Rectal smooth muscle tissue (tissue), 1 donor: Measurements from ENCODE around the gene GAREM1.
"Not testable (repeated sequence)": the region's sequence is repeated elsewhere in the genome, so short reads cannot be mapped to it uniquely, and the experiment has no call there.

Experiments
- H3K27ac ChIP-seq: one replicate; pipeline ENCODE4 v1.7.0; 2013; ENCODE audit warnings: low read depth, low read length, inconsistent platforms
- H3K27me3 ChIP-seq: one replicate; pipeline ENCODE4 v1.7.0; 2013; ENCODE audit warnings: low read length; ENCODE audit not compliant: control insufficient read depth, insufficient read depth
- H3K36me3 ChIP-seq: one replicate; pipeline ENCODE4 v1.7.0; 2013; ENCODE audit warnings: low read length; ENCODE audit not compliant: control insufficient read depth, insufficient read depth
- H3K4me1 ChIP-seq: one replicate; pipeline ENCODE4 v1.7.0; 2013; ENCODE audit warnings: low read length; ENCODE audit not compliant: control insufficient read depth, insufficient read depth
- H3K4me3 ChIP-seq: one replicate; pipeline ENCODE4 v1.7.0; 2013; ENCODE audit warnings: low read length
- H3K9ac ChIP-seq: one replicate; pipeline ENCODE4 v1.7.0; 2013; ENCODE audit warnings: low read length

Gene GAREM1

DNA sequence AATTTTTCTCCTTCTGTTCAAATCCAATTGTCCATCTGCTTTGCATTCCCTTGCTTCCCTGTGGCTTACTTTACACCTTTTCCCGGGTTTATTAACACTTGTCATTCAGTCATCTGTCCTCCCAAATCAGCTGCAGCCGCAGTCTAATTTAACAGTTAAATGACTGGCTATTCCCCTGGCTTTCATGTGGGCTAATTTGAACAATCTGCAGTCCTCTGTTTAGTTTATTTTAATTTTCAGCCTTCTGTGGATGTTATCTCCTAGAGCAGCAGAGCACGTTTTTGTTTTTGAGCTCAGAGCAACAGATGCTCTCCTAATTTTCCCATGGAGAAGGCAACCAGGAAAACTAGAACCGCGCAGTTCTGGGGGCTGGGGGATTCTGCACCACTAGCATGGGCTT lies 225.8 kb downstream of the GAREM1 start:
- no peaks in the 10 kb centered on the region for H3K36me3 ChIP-seq

DNA sequence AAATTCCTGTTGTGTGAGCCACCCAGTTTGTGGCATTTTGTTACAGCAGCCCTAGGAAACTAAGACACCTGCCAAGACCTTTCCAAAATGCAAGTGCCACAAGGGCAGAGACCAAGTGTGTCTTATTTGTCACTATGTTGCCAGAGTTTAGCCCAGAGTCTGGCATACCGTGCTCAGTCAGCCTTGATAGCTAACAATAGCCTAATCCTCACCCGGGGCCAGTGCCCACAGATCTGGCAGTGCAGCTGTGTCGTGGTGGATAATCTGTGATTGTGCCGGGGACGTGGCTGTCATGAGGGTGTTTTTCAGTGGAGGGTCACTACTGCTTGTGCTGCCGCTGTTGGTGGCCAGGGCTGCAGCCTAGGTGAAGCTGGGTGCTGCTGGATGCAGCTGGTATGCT lies 227.3 kb downstream of the GAREM1 start:
- Histone ChIP-seq H3K4me1 (no peaks in the 10 kb centered on the region), H3K27ac (no peak overlapping the region), H3K27me3 (no peaks in the 10 kb centered on the region), H3K36me3 (no peaks in the 10 kb centered on the region), H3K9ac (no peak overlapping the region), H3K4me3 (no peak overlapping the region)

More for the DNA sequence above, 225.8 kb downstream of the GAREM1 start:
- Histone ChIP-seq H3K4me1 (no peaks in the 10 kb centered on the region), H3K27me3 (no peaks in the 10 kb centered on the region), H3K27ac (no peak overlapping the region), H3K4me3 (no peak overlapping the region), H3K9ac (no peak overlapping the region)

DNA sequence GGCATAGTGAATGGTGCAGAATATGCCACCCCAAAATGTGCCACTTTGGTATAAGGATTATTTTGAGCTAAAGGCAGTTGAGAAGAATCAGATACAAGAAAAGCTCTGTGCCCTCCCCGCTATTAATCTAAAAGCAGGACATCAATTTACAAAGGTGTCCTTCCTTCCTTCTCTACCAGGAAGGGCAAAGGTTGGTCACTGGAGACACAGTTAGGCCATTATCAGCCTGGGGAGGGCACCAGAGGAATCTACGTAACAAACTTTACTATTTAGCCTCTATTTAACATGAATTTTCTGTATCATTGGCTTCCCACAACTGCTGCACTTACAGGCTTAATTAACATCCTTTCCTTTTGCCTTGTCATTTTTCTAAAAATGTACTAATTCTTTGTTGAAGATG lies 228.3 kb downstream of the GAREM1 start:
- no peak overlapping the region for H3K9ac ChIP-seq
- H3K4me3 ChIP-seq = no peak overlapping the region
- H3K4me1 ChIP-seq = no peaks in the 10 kb centered on the region
- no peak overlapping the region for H3K27ac ChIP-seq
- no peaks in the 10 kb centered on the region for H3K27me3 ChIP-seq
- H3K36me3 ChIP-seq = no peaks in the 10 kb centered on the region

DNA sequence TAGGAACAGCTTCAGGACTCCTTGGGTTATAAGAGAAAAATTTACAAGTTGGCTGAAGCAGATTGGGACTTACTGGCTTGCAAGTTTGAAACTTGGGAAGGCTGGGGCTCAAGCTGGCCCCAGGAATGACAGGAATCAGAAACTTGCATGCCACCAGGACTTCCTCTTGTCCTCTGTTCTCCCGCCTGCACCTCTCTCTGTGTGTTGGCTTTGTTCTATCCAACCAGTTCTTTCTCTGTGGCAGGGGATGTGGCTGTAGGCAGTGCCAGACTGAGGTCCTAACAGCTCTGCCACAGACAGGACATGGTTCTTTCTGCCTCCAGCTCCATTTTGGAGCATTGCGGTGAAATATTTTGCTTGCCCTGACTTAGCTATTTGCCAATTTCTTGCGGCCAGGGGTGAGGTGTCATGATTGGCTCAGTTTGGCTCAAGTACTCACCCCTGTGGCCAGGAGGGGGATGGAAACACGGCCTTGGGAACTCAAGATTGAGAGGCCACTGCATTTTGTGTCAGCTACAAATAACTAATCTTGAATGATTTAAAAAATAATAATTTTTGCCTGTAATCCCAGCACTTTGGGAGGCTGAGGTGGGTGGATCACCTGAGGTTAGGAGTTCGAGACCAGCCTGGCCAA lies 231.9 kb downstream of the GAREM1 start:
- Histone ChIP-seq H3K27me3 (no peaks in the 10 kb centered on the region), H3K4me3 (no peak overlapping the region), H3K27ac (no peak overlapping the region), H3K4me1 (no peaks in the 10 kb centered on the region), H3K9ac (no peak overlapping the region), H3K36me3 (no peaks in the 10 kb centered on the region)

DNA sequence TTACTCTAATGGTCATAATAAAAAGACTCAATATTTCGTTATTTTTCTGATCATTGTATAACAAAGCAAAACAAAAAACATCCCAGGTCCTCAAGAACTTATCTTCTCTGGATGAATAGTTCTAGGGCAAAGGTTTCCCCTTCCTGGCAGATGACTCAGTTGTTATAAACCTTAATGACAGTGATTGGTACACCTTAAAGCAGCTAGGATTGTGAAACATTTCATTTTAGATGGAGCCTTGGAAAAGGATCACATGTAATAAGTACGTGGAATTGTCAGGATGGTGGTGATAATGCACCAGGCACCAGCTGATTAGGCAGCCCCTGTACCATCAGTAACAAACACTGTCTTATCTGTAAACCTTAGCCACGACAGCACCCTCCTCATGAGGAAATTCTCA lies 233.6 kb downstream of the GAREM1 start:
- no peak overlapping the region for H3K27ac ChIP-seq
- H3K27me3 ChIP-seq = no peaks in the 10 kb centered on the region
- H3K36me3 ChIP-seq = no peaks in the 10 kb centered on the region
- H3K4me3 ChIP-seq = no peak overlapping the region
- H3K9ac ChIP-seq = no peak overlapping the region
- no peaks in the 10 kb centered on the region for H3K4me1 ChIP-seq

DNA sequence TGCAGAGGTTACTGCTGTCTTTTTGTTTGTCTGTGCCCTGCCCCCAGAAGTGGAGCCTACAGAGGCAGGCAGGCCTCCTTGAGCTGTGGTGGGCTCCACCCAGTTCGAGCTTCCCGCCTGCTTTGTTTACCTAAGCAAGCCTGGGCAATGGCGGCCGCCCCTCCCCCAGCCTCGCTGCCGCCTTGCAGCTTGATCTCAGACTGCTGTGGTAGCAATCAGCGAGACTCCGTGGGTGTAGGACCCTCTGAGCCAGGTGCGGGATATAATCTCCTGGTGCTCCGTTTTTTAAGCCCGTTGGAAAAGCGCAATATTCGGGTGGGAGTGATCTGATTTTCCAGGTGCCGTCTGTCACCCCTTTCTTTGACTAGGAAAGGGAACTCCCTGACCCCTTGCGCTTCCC lies 237.3 kb downstream of the GAREM1 start:
- not testable (repeated sequence) for H3K27ac ChIP-seq, H3K27me3 ChIP-seq, H3K36me3 ChIP-seq, H3K4me1 ChIP-seq, H3K4me3 ChIP-seq, H3K9ac ChIP-seq

DNA sequence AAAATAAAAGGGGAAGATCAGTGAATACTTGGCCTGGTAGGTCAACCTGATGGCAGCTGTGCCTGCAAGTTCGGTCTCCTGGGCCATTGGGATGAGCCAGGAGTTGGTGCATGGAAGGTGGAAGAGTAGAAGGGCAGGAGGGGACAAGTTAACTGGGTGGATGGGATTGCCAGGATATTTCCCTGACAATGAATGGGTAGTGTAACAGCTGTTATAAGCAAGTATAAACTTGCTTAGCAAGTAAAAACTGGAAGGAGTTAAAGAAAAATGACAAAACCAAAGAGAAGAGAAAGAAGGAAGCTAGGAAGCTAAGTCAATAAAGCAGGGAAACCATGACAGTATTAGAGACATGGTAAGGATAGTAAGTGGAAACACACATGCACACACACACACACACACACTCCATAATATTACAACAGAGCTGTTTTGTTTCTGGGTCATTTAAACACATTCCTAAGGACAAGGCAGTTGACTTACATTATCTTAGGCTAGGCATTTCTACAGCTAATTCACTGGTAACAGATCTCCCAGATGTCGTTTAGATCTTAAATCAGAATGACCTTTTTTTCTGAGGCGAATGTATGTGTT lies 251.2 kb downstream of the GAREM1 start:
- H3K36me3 ChIP-seq = no peaks in the 10 kb centered on the region

DNA sequence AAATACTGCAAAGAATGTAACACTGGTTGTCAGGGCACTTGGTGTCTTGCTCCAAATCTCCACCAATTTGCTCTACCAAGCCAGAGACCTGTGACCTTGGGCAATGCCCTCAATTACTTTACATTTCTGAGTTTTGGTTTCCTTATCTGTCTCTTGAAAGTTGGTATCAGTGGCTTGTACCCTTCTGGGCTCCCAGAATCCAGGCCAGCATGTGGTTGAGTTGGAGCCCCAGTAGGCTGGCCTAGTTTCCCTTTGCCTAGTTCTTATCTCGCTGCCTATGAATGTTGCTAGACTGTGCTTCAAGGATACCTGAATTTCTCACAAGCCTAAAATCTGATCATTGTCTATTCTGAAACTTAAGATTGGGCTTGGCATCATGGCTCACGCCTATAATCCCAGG lies 254.3 kb downstream of the GAREM1 start:
- H3K27me3 ChIP-seq = no peaks in the 10 kb centered on the region

More for the DNA sequence above, 251.2 kb downstream of the GAREM1 start:
- no peak overlapping the region for H3K27ac ChIP-seq
- H3K4me1 ChIP-seq = no peaks in the 10 kb centered on the region
- H3K4me3 ChIP-seq = no peak overlapping the region
- H3K9ac ChIP-seq = no peak overlapping the region
- H3K27me3 ChIP-seq = no peaks in the 10 kb centered on the region

DNA sequence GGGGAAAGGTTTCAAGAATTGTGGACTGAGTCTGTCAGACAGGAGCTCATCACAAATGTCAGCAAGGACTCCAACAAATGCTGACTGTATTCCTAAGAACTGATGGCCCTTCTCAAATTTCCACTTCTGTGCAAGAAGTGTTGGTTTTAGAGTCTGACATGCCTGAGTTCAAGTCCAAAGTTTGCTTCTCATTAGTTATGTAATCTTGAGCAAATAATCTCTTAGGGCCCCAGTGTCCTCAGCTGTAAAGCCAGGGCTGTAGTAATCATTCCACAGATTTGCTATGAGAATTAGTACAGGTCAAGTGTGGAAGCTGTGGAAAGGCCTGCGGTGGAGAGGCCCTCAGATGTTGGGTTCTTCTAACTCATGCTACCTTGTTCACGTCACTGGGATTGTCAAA lies 257.0 kb downstream of the GAREM1 start:
- H3K27me3 ChIP-seq = no peaks in the 10 kb centered on the region
- no peak overlapping the region for H3K9ac ChIP-seq
- H3K36me3 ChIP-seq = no peaks in the 10 kb centered on the region
- no peak overlapping the region for H3K27ac ChIP-seq
- no peak overlapping the region for H3K4me3 ChIP-seq
- no peaks in the 10 kb centered on the region for H3K4me1 ChIP-seq

More for the DNA sequence above, 254.3 kb downstream of the GAREM1 start:
- Histone ChIP-seq H3K27ac (no peak overlapping the region), H3K4me3 (no peak overlapping the region), H3K9ac (no peak overlapping the region), H3K36me3 (no peaks in the 10 kb centered on the region), H3K4me1 (no peaks in the 10 kb centered on the region)
